Astrocyte (in vitro differentiated cells and primary cell): ENCODE results near the gene FHL1.

Experiments
- EZH2 ChIP-seq: IDR thresholded peaks from 2 replicates; pipeline ENCODE4 v1.6.1; 2012; ENCODE audit warnings: mild to moderate bottlenecking, low read length, inconsistent platforms; ENCODE audit not compliant: insufficient read depth
- TF ChIP-seq, protein P1 (sequence below): IDR thresholded peaks from 2 replicates; pipeline ENCODE4 v1.5.1; 2011; ENCODE audit warnings: low read depth, mild to moderate bottlenecking, inconsistent platforms, low read length, moderate library complexity; ENCODE audit not compliant: insufficient read depth

DNA sequence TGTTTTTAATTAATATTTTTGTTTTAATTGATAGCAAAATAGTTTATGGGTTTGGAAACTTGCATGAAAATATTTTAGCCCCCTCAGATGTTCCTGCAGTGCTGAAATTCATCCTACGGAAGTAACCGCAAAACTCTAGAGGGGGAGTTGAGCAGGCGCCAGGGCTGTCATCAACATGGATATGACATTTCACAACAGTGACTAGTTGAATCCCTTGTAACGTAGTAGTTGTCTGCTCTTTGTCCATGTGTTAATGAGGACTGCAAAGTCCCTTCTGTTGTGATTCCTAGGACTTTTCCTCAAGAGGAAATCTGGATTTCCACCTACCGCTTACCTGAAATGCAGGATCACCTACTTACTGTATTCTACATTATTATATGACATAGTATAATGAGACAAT lies 63.5 kb downstream of the FHL1 start:
- TF ChIP-seq, protein P1, sequence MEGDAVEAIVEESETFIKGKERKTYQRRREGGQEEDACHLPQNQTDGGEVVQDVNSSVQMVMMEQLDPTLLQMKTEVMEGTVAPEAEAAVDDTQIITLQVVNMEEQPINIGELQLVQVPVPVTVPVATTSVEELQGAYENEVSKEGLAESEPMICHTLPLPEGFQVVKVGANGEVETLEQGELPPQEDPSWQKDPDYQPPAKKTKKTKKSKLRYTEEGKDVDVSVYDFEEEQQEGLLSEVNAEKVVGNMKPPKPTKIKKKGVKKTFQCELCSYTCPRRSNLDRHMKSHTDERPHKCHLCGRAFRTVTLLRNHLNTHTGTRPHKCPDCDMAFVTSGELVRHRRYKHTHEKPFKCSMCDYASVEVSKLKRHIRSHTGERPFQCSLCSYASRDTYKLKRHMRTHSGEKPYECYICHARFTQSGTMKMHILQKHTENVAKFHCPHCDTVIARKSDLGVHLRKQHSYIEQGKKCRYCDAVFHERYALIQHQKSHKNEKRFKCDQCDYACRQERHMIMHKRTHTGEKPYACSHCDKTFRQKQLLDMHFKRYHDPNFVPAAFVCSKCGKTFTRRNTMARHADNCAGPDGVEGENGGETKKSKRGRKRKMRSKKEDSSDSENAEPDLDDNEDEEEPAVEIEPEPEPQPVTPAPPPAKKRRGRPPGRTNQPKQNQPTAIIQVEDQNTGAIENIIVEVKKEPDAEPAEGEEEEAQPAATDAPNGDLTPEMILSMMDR: no peak
- no peak for TF ChIP-seq EZH2
